ENCODE results near the gene ZNF281. TPM values are rescaled to one million over a fixed set of nuclear protein-coding genes. Genes with fewer than 3 reads are reported as not detected.

Gene ZNF281
- polyA plus RNA-seq, 2 of the 4 experiments (the other 2 are of a cell fraction): 33.7 to 39.1 TPM

GRCh38 chr1:200369706-200370105 lies 40.1 kb downstream of the ZNF281 start:
- CTCF ChIA-PET: interaction anchor here (0.6 to 3.0 kb wide), 5 partner anchors 13 to 119 kb away, joined by 3 to 10 read pairs (median 4); no protein-coding TSS in a partner anchor
- TF ChIP-seq MAZ (IDR thresholded peaks at IDR 0.05; ENCODE audit: borderline replicate concordance, low read depth, low read length): no peak
- no peak for TF ChIP-seq ZNF302 (CRISPR knock-in tag; IDR thresholded peaks at IDR 0.05)
- TF ChIP-seq KDM5A (IDR thresholded peaks at IDR 0.05): no peak
- TF ChIP-seq MYC (IDR thresholded peaks at IDR 0.05; ENCODE audit: borderline replicate concordance, low read length): no peak
- no peak for TF ChIP-seq JUNB (IDR thresholded peaks at IDR 0.05)
- TF ChIP-seq RFX5 (IDR thresholded peaks at IDR 0.05): no peak
- TF ChIP-seq NFE2L2 (conservative IDR thresholded peaks at IDR 0.05; ENCODE audit: low read length): no peak
- TF ChIP-seq ZSCAN20 (CRISPR knock-in tag; IDR thresholded peaks at IDR 0.05): no peak
- DNase-seq (ENCODE audit: low read depth in 1 of 2, low spot score in 1 of 2): no peak

GRCh38 chr1:200369131-200369530 lies 40.7 kb downstream of the ZNF281 start:
- ChIA-PET POLR2A (interaction anchor here (1.6 to 2.2 kb wide), 2 partner anchors 10 to 41 kb away, joined by 4 to 5 read pairs; partner anchors contain the start of gene ZNF281), CTCF (interaction anchor here (0.6 to 3.0 kb wide), 6 partner anchors 12 to 119 kb away, joined by 3 to 11 read pairs (median 5); no protein-coding TSS in a partner anchor)
- DNase-seq (ENCODE audit: low read depth in 1 of 2, low spot score in 1 of 2): no peak
- peak overlapping the region; percentile 41 for H3K4me2 ChIP-seq
- peaks cover 96% of the 10 kb centered on the region for H3K4me1 ChIP-seq
- FAIRE-seq: no peak
- ATAC-seq: no peak
- no peaks in the 10 kb centered on the region for H3K9me3 ChIP-seq
- H3K27ac ChIP-seq: peak overlapping the region; percentile 88 to 95
- TF ChIP-seq ATOH8 (CRISPR knock-in tag; IDR thresholded peaks at IDR 0.05; ENCODE audit: low read depth) (no peak), HMGXB4 (CRISPR knock-in tag; IDR thresholded peaks at IDR 0.05; ENCODE audit: borderline replicate concordance) (no peak), POLR2A (IDR thresholded peaks at IDR 0.05; ENCODE audit: low read length) (no peak), BCL3 (IDR thresholded peaks at IDR 0.05) (no peak), HOXA7 (CRISPR knock-in tag; IDR thresholded peaks at IDR 0.05) (no peak), ZNF302 (CRISPR knock-in tag; IDR thresholded peaks at IDR 0.05) (no peak), FOSL2 (IDR thresholded peaks at IDR 0.05) (no peak), FOSL2 (CRISPR knock-in tag; IDR thresholded peaks at IDR 0.05) (no peak), EP300 (IDR thresholded peaks at IDR 0.05) (no peak), SMC3 (IDR thresholded peaks at IDR 0.05) (no peak)
- H3K4me3 ChIP-seq: no peak overlapping the region
- WGBS (ENCODE audit: missing lambda C conversion rate): 92% methylated on average over 4 of the region's 4 CpGs

More at GRCh38 chr1:200369706-200370105, 40.1 kb downstream of the ZNF281 start:
- WGBS (ENCODE audit: missing lambda C conversion rate): 44% methylated on average over 2 of the region's 2 CpGs
- ATAC-seq (no peak), FAIRE-seq (no peak)
- Histone ChIP-seq H3K4me3 (no peak overlapping the region), H3K27ac (peak overlapping the region; percentile 88 to 95), H3K4me2 (peak overlapping the region; percentile 41), H3K4me1 (peaks cover 96% of the 10 kb centered on the region), H3K9me3 (no peaks in the 10 kb centered on the region)
- POLR2A ChIA-PET: interaction anchor here (2.2 kb wide), 1 partner anchor 41 kb away, joined by 5 read pairs; the partner anchor contains the start of gene ZNF281

GRCh38 chr1:200368556-200368955 lies 41.3 kb downstream of the ZNF281 start:
- peak overlapping the region; percentile 88 to 95 for H3K27ac ChIP-seq
- ChIA-PET POLR2A (interaction anchor here (1.6 to 2.2 kb wide), 2 partner anchors 11 to 42 kb away, joined by 4 to 5 read pairs; partner anchors contain the start of gene ZNF281), CTCF (interaction anchor here (0.8 to 3.0 kb wide), 7 partner anchors 12 to 120 kb away, joined by 3 to 11 read pairs (median 4); no protein-coding TSS in a partner anchor)
- DNase-seq (ENCODE audit: low read depth in 1 of 2, low spot score in 1 of 2): no peak
- no peak for ATAC-seq
- peaks cover 96% of the 10 kb centered on the region for H3K4me1 ChIP-seq
- no peaks in the 10 kb centered on the region for H3K9me3 ChIP-seq
- FAIRE-seq: no peak
- WGBS (ENCODE audit: missing lambda C conversion rate): 94% methylated on average over 6 of the region's 6 CpGs
- no peak overlapping the region for H3K4me2 ChIP-seq
- TF ChIP-seq FOXS1 (CRISPR knock-in tag; IDR thresholded peaks at IDR 0.05): no peak
- no peak for TF ChIP-seq TP53 (CRISPR knock-in tag; IDR thresholded peaks at IDR 0.05)
- no peak for TF ChIP-seq POLR2A (IDR thresholded peaks at IDR 0.05; ENCODE audit: low read length)
- TF ChIP-seq ZFP36 (IDR thresholded peaks at IDR 0.05; ENCODE audit: borderline replicate concordance, partially characterized antibody): no peak
- TF ChIP-seq EHF (CRISPR knock-in tag; IDR thresholded peaks at IDR 0.05): no peak
- no peak for TF ChIP-seq MAZ (IDR thresholded peaks at IDR 0.05; ENCODE audit: borderline replicate concordance, low read depth, low read length)
- TF ChIP-seq E2F6 (IDR thresholded peaks at IDR 0.05; ENCODE audit: borderline replicate concordance, low read depth): no peak
- no peak for TF ChIP-seq HEYL (CRISPR knock-in tag; IDR thresholded peaks at IDR 0.05)
- TF ChIP-seq ESRRA (IDR thresholded peaks at IDR 0.05; ENCODE audit: borderline replicate concordance, low read length): no peak
- TF ChIP-seq JUNB (IDR thresholded peaks at IDR 0.05): no peak
- no peak for TF ChIP-seq RNF2 (IDR thresholded peaks at IDR 0.05; ENCODE audit: borderline replicate concordance, low read depth)
- no peak for TF ChIP-seq RCOR1 (IDR thresholded peaks at IDR 0.05; ENCODE audit: low read depth, low read length)
- TF ChIP-seq RFX5 (IDR thresholded peaks at IDR 0.05): no peak
- TF ChIP-seq CHD4 (IDR thresholded peaks at IDR 0.05; ENCODE audit: borderline replicate concordance): no peak
- no peak for TF ChIP-seq KDM1A (IDR thresholded peaks at IDR 0.05; ENCODE audit: low read depth)
- TF ChIP-seq PBX3 (IDR thresholded peaks at IDR 0.05): no peak
- no peak for TF ChIP-seq FOSL2 (IDR thresholded peaks at IDR 0.05)
- TF ChIP-seq FOSL2 (CRISPR knock-in tag; IDR thresholded peaks at IDR 0.05): no peak
- H3K4me3 ChIP-seq: no peak overlapping the region

Data from A549 (cell line).